Cardiac septum (tissue), 1 donor: ENCODE measurements around the gene ALDH1A2. TPM values are rescaled to one million over a fixed set of nuclear protein-coding genes. Genes with fewer than 3 reads are reported as not detected.

Experiments used
- DNase-seq: peaks from one replicate; pipeline ENCODE4 v3.0.0-alpha.2; 2020; ENCODE audit warnings: low spot score
- intact Hi-C: fragments of 100-400 bp; cut with DNase I; formaldehyde crosslinking; loops from one replicate; pipeline ENCODE4 v1.14.0; 2022
- total RNA-seq: library from RNA; stranded (reverse); fragmentation: NEBNext Ultra II Directional; extraction: Animal tissue kit (Norgen Biotek cat#: 25700); gene quantifications from one replicate; pipeline ENCODE4 v1.2.1, GENCODE V29; 2021
- donor health status: DM: no; HTN: no; CAD: no.

ALDH1A2 gene
- total RNA-seq, 1 donor from 2014 or later = 22.9 TPM

DNA sequence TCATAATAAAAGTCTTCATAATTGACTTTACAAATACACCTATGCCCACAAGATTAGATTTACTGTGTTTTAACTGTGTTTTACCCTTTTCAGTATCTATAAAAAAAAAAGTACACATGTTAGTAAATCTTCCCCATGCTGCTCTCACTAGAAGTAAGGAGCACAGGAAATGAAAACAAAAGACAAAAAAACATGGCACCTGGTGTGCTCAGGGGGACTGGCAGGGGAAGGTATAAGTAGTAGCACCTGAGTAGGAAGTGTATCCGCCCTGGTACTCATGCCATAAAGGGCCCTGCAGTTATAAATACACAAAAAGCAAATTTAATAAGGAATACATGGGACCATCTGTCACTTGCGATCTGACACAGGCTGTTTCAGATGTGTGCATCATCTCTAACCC, 8.9 kb upstream of the ALDH1A2 start:
- no peak for DNase-seq
- intact Hi-C loops = no loop called here

GRCh38 chr15:58070801-58071418, 5.4 kb upstream of the ALDH1A2 start:
- peak; percentile 80 for DNase-seq
- intact Hi-C loops = no loop called here

- intact Hi-C loops = loop anchor here (5.0 kb wide), 1 partner anchor 202 kb away; no protein-coding TSS in a partner anchor
- no peak for DNase-seq
Observed at GRCh38 chr15:58069008-58069407, 3.5 kb upstream of the ALDH1A2 start.

- intact Hi-C loops = loop anchor here (2.0 to 5.0 kb wide), 3 partner anchors 199 to 507 kb away; no protein-coding TSS in a partner anchor
- DNase-seq = peak; percentile 87
Observed at GRCh38 chr15:58066042-58066867, 744 bp upstream of the ALDH1A2 start.

DNA sequence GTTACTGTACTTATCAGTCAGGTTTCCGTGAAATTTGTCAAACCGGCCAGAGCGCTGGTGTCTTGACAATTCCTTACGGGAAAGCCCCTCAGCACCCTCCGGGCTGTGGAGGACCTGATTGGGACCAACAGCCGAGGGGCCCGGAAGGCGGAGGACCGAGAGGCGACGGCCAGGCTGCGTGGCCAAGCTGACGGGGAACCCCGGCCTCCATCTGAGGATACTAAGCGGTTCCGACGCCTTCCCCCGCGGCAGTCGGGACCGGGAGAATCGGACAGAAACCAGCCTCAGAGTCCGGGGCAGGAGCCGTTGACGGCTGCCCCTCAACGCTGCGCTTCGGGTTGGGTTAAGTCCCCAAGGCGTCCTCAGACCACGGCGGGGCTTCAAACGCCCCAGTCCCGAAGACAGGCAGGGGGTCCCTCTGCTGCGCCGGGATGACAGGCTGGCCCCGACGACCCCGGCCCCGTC, 499 bp downstream of the ALDH1A2 start:
- intact Hi-C loops = loop anchor here (5.0 kb wide), 1 partner anchor 198 kb away; no protein-coding TSS in a partner anchor
- no peak for DNase-seq

- intact Hi-C loops = no loop called here
- DNase-seq = no peak
Observed at GRCh38 chr15:58064082-58064979, 1.2 kb downstream of the ALDH1A2 start.

DNA sequence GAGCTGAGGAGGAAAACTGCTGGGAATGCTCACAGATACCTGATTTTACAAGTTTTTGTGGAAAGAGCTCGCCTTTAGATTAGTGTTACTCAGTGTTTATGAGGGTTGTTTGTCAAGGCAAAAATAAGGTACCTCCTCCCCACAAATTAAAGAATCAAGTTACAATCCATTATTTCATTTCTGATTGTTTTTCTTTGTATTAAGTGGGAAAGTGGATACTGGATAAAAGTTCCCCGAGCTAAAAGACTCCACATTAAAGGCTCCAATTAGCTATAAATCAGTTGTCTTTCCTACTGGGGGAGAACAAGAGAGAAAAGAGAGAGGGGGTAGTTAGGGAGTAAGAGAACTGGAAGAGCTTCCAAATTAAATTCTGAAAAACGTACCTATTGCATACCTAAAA, 1.9 kb downstream of the ALDH1A2 start:
- no peak for DNase-seq
- intact Hi-C loops = no loop called here

DNA sequence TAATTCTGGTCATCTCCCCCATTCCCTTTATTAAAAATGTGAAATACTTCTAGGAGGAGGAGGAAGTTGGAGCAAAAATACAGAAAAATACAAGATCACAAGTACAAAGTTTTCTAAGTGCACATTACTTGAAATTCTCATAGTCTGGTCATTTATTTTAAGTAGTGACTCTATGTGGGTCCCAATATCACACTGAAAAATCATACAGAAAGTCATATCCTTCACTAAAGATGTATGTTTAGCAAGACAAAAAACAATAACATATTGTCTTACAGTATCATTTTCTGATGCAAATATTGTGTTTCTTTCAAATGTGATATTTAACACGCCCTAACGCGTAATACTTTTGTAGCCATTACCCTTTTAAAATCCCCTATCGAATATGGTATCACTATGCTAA, 2.5 kb downstream of the ALDH1A2 start:
- DNase-seq = no peak
- intact Hi-C loops = no loop called here

- intact Hi-C loops = no loop called here
- no peak for DNase-seq
Observed at GRCh38 chr15:58062175-58062574, 3.3 kb downstream of the ALDH1A2 start.

DNA sequence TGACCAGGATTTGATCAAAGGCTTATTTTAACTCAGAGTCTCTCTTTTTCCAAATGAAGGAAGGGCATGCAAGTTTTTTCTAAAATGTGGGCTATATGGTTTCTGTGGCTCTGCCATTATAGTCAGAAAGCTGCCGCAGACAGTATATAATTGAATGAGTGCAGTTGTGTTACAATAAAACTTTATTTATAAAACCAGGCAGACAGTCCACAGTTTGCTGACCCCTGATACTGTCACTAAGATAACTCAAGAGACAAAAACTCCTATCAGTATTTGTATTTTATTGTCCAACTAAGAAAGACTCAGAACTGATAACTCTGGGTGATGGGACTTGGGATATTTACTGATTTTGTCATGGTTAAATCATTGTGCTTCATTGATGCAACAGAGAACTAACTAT, 4.9 kb downstream of the ALDH1A2 start:
- intact Hi-C loops = no loop called here
- no peak for DNase-seq

DNA sequence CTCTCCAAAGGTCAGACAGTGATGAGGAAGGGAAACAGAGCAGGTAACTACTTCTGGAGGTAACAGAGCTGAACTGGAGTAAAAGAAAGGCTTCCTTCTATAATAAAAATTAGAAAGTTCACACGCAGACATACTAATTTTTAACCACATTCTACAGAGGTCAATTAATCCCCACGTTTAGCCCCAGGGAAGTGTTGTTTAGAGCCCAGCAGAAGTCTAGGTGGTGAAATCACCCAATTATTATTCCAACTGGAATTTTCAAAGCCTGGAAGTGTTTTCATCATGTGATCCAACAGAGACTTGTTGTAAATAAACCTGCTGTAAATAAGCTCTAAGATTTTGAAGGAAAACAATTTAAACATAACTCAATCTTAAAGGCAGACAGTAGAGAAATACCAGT, 6.8 kb downstream of the ALDH1A2 start:
- no peak for DNase-seq
- intact Hi-C loops = no loop called here

DNA sequence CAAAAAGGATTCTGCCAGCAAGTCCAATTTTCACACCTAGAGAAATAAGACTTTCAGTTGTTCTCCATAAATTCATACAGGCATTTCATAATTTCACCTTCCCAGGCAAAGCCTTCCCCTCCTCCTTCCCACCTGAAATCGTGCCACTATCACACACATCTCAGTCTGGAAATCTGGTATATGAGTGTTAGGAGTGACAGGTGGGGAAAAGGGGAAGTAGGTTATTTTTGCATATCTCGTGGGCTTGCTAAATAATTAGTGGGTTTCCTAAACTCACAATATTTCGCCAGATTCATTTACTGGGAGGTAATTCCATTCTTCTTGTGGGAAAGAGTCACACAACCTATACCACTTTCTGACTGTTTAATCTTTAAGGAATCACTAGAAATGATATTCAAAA, 7.4 kb downstream of the ALDH1A2 start:
- no peak for DNase-seq
- intact Hi-C loops = no loop called here

GRCh38 chr15:58057559-58057958, 8.0 kb downstream of the ALDH1A2 start:
- intact Hi-C loops = no loop called here
- no peak for DNase-seq

GRCh38 chr15:58056015-58056414, 9.5 kb downstream of the ALDH1A2 start:
- DNase-seq = no peak
- intact Hi-C loops = no loop called here

GRCh38 chr15:58053315-58054153, 12.0 kb downstream of the ALDH1A2 start:
- DNase-seq = no peak
- intact Hi-C loops = no loop called here

GRCh38 chr15:58052334-58052733, 13.2 kb downstream of the ALDH1A2 start:
- no peak for DNase-seq
- intact Hi-C loops = no loop called here

DNA sequence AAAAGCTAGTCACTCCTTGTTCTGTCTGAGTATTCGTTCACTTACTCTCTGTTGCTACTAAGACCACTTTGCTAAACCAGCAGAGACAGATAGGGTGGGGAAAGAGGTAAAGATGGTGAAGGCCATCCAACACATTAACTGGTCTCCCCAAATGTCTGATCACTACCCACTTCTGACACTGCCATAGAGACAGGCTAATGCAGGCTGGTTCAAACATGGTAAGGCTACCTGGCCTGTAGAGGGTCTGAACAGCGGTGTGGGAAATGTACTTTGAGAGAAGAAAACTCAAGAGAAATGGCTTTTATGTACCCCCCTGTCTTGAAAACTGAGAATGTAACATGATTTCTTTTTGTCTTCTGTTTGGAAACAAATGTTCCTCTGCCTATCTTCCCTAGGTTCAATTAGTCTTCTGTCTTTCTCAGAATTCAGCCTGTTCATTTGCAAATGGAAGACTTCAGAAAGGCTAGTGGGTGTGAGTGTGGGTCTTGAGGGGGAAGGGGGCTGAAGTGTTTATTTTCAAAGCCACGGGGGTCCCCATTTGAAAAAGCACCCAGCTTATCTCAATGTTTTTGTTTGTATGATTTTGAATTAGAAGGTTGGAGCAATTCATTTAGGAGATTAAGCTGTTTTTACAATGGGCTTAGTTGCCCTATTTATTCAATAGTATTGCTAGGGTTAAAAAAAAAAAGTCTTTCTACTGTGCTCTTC, 15.8 kb downstream of the ALDH1A2 start:
- intact Hi-C loops = no loop called here
- no peak for DNase-seq

DNA sequence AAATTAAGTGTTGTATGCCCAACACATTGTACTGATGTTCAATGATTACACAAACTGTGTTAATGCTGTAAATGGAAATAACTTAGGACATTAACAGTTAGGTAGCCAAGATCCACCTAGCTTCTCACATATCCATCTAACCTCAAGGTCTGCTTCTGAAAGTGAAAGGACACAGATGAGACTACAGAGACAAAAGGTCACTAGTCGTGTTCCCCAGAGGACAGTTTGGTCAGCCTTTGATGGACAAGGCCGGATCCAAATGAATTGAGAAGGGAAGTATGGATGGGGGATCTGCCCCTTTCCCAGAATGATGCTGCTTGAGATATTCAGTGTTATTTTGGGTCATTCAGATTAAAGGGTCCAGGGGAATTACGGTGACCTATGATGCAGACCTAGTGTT, 17.2 kb downstream of the ALDH1A2 start:
- DNase-seq = no peak
- intact Hi-C loops = no loop called here

GRCh38 chr15:58047149-58047548, 18.4 kb downstream of the ALDH1A2 start:
- no peak for DNase-seq
- intact Hi-C loops = no loop called here
